HG02884 (cell line): Measurements from ENCODE around the gene HIVEP1.

Source experiments
- ATAC-seq: cut with Tn5 transposase; IDR thresholded peaks from one replicate; pipeline ENCODE4 v1.9.1; 2021; ENCODE audit warnings: mild to moderate bottlenecking, moderate library complexity; ENCODE audit not compliant: unreplicated experiment

HIVEP1 gene

DNA sequence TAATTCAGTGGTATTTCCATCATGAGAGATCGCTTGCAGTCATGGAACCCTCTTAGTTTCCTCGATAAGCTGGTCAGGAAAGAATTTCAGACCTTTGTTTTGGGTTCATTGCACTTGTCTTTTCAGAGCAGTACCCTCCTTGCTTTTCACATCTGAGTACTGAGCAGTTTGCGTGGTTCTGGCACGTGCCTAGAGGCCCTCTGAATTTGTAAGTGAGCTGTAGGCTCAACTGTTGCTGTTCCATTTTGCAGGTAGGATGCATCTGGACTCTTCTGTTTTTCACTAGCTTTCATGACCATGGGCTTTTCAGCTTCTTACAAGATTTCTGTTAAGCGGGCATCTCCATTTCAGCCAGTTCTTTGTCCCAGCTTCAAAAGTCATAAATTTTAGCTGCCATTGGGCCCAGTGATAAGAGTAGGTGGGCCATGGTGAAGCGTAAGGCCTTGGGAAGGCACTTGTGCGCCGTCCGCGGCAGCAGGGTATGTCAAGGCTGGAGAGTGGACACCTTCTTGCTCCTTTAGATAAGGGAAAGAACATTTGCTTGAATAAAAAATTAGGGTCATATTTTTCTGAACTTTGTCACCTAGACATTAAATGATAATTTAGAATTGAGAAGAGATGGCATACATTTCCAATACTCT is 35.8 kb downstream of the HIVEP1 start:
- no peak for ATAC-seq

- no peak for ATAC-seq
These were observed 36.5 kb downstream of the HIVEP1 start for GRCh38 chr6:12048609-12049008.

- ATAC-seq = no peak
These were observed 37.1 kb downstream of the HIVEP1 start for GRCh38 chr6:12049165-12049564.

DNA sequence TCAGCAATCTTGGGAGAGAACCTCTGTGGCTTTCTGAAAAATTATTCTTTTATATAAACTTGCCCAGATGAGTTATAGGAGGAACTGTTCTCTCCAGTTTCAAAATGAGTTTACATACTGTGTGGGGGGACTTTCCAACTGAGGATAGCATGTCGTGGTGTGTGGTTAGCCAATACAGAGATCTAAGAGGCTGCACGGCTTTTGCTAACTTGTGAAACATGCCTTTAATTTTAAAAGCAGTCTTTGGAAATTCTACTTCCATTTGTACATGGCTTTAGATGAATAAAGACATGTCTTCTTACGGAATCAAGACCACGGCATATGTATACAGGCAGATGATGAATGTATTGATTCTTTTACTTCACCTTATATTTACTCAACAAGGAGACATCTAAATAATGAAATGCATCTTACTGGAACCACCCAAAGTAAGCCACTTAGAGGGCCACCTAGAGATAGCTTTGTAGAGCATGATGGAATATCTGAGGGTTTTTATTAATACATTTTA is 39.8 kb downstream of the HIVEP1 start:
- ATAC-seq = peak; percentile 86

- no peak for ATAC-seq
These were observed 46.3 kb downstream of the HIVEP1 start for GRCh38 chr6:12058172-12058961.

- ATAC-seq = peak; percentile 73
These were observed 48.9 kb downstream of the HIVEP1 start for GRCh38 chr6:12060780-12061609.

DNA sequence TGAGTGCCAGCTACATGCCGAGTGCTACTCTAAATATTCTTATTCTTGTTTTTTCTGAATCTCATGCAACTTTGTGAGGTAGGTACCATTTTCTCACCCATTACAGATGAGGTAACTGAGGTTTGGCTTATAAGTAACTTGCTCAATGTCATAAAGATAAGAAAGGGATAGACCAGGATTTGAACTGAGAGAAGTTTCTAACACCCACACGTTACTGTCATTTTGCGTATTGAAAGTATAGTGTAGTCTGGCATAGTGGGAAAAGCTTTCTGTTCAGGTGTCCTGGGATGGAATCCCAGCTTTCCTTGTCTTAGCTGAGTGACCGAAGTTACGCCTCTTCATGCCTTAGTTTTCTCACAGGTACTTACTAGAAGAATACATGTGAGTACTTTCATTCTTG is 50.5 kb downstream of the HIVEP1 start:
- no peak for ATAC-seq

DNA sequence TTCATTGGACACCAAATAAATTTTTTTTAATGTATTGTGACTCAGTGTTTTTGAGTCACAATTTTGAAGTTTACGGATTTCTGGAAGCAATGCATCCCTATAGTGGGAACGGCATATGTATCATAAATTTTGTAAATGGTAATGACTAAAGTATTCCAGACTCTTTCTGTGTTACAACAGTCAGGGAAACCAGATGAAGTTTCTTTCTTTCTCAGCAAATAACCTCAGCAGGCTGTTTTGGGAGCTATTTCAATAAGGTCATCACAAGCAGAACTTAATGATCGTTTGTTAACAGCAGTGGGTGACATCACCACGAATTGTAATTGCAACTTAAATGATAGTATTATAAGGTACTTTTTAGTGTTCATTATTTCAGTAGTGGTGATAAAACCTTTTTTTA is 52.0 kb downstream of the HIVEP1 start:
- no peak for ATAC-seq

GRCh38 chr6:12064538-12065071 is 52.5 kb downstream of the HIVEP1 start:
- ATAC-seq = no peak

- ATAC-seq = peak; percentile 49
These were observed 53.4 kb downstream of the HIVEP1 start for GRCh38 chr6:12065321-12066140.

- no peak for ATAC-seq
These were observed 54.2 kb downstream of the HIVEP1 start for GRCh38 chr6:12066297-12066696.

DNA sequence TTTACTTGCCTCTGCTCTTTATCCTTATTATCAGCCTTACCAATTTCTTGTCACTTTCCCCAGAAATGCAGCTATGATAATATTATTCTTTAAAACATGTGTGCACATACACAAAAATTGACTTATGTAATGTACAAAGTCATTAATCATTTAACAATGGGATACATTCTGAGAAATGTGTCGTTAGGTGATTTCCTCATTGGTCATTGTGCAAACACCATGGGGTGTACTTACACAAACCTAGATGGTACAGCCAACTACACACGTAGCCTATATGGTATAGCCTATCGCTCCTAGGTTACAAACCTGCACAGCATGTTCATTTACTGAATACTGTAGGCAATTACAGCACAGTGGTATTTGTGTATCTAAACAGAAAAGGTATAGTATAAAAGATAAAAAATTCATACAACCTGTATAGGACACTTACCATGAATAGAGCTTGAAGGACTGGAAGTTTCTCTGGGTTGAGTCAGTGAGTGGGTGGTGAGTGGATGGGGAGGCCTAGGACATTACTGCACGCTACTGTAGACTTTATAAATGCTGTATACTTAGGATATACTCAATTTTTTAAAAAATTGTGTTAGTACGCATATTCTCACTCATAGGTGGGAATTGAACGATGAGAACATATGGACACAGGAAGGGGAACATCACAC is 56.9 kb downstream of the HIVEP1 start:
- ATAC-seq = no peak

DNA sequence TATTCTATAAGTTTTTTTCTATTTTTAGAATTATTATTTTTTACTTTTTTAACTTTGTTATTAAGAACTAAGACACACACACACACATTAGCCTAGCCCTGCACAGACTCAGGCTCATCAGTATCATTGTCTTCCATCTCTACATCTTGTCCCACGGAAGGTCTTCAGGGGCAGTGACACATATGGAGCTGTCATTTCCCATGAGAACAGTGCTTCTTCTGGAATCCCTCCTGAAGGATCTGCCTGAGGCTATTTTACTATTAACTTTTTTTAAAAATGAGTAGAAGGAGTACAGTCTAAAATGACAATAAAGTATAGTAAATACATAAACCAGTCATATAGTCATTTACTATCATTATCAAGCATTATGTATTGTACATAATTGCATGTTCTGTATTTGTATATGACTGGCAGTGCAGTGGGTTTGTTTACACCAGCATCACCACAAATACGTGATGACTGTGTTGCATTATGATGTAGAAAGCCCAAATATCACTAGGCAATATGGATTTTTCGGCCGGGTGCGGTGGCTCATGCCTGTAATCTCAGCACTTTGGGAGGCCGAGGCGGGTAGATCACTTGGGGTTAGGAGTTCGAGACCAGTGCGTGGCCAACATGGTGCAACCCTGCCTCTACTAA is 57.9 kb downstream of the HIVEP1 start:
- no peak for ATAC-seq

GRCh38 chr6:12071064-12071615 is 59.0 kb downstream of the HIVEP1 start:
- no peak for ATAC-seq

- no peak for ATAC-seq
These were observed 63.0 kb downstream of the HIVEP1 start for GRCh38 chr6:12075067-12075563.

DNA sequence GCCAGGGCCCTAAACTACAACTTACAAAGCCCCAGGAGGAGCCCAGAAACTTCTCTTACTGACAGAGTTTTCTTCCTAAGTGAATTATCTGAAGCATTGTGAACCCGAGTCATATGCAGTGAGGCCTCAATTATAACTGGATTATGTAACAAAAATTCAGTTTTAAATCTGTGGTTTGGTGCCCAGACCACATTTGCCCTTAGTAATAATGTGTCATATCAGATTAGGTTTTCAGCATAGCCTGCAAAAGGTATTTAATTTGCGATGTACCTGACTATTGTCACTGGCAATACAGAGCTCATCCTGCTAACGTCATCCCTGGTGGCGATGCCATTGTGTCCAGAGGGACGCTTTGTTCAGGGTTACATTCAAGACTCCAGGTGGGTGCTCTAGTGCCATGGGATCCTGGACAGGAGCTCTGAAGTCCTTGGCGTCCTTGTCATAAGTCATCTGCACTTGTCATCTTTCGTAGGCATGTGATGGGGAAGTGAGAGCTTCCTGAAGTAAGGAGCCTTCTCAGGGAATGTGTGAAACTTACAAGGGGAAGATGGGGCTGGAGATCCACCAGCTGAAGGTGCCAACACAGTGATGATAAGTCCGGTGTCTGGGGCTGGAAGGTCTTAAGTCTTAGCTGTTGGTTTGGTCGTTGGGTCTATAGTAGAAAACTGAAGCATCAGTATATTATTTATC is 65.1 kb downstream of the HIVEP1 start:
- ATAC-seq = no peak

DNA sequence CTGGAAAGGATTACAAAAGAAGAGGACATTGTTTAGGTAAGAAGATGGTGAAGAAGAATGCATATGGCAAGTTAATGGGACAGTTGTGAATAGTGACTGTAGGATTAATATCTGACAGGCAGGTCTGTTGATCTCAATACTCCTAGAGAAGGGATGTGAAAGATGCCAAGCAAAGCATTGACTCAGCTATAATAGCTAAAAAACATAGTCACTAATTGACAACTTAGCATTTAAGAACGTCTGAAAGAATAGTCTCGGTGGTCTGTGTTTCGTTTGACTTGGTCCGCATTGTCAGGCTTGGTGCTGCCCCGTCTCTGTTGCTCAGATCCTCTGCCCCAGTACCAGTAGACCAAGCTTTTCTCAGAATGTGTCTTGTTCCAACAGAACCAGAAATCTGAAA is 65.9 kb downstream of the HIVEP1 start:
- no peak for ATAC-seq

GRCh38 chr6:12081771-12082170 is 69.7 kb downstream of the HIVEP1 start:
- no peak for ATAC-seq
